ENCODE measurements around the gene TOMM70.

The TOMM70 gene

GRCh38 chr3:100402891-100403290, 2.0 kb upstream of the TOMM70 start:
- DNase-seq (ENCODE audit: insufficient read length, low spot score) (no peak), FAIRE-seq (no peak)
- TF ChIP-seq CTCF (IDR thresholded peaks at IDR 0.05; ENCODE audit: insufficient read depth, missing control alignments): no peak

GRCh38 chr3:100402256-100402655, 1.4 kb upstream of the TOMM70 start:
- TF ChIP-seq CTCF (IDR thresholded peaks at IDR 0.05; ENCODE audit: insufficient read depth, missing control alignments): no peak
- no peak for FAIRE-seq
- no peak for DNase-seq (ENCODE audit: insufficient read length, low spot score)

DNA sequence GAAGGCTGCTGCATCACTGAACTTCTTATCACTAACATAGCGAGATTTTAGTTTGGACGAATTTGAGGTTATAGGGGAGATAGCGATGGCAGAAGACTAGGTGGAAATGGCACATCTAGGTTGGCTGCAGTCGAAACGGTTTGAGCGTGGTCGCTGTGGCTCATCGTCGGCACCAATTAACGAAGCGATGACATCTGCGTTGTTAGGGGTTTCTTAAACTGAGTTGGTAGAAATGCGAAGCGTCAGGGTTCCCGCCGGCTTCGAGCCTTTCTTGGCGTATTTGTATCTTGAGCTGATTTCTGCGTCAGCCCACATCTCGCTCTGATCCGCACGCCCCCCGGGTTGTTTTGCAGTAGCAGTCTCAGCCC, 769 bp upstream of the TOMM70 start:
- no peak for FAIRE-seq
- DNase-seq (ENCODE audit: insufficient read length, low spot score): no peak
- no peak for TF ChIP-seq CTCF (IDR thresholded peaks at IDR 0.05; ENCODE audit: insufficient read depth, missing control alignments)

DNA sequence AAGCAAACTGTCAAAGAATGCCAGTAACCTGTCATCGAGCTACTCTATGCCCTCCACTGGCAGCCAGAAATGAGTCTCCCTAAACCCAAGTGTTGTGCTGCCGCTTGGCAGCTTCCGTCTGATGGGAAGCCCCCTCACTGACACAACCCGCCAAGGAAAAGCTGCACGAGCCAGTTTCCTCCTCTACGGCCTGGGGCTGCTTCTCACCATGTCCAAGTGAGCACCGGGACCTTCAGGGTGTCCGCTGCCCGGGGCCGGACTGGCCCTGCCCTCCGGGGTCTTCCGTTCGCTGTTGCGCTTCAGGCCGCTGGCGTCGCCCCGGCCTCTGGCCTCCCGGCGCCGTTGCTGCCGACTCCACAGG, 490 bp downstream of the TOMM70 start:
- FAIRE-seq: no peak
- no peak for DNase-seq (ENCODE audit: insufficient read length, low spot score)
- no peak for TF ChIP-seq CTCF (IDR thresholded peaks at IDR 0.05; ENCODE audit: insufficient read depth, missing control alignments)

DNA sequence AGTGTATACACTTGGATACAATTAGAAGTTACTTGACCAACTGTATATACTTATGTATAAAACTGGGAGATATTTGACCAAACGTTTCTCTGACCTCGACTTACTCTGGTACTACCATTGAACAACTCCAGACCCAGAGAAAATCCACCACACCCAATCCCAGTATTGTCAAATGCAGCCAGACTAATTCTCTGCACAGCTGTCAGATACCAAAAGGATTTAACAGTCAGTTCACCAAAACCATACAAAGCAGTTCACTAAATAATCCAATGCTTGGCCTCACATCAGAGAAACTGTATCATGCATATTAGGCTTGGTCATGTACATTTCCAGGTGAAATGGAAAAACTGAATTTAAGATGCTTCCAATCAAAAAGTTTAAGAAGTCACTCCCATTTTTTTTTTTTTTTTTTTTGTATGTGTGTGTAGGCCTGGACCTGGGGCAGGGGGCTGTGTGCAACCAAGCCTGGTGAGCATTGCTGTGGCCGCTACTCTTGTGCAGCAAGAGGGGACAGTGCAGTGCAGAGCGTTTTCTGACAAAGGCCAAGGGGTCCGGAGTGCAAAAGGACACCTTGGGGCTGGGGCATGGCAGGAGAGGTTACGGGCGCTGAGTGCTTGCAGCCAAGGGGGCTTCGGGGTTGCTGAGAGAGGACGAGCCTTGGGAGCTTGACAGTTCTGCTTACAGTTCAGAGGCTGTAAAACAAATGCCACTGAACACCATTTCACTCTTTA, 1.4 kb downstream of the TOMM70 start:
- no peak for TF ChIP-seq CTCF (IDR thresholded peaks at IDR 0.05; ENCODE audit: insufficient read depth, missing control alignments)
- FAIRE-seq (no peak), DNase-seq (ENCODE audit: insufficient read length, low spot score) (no peak)

DNA sequence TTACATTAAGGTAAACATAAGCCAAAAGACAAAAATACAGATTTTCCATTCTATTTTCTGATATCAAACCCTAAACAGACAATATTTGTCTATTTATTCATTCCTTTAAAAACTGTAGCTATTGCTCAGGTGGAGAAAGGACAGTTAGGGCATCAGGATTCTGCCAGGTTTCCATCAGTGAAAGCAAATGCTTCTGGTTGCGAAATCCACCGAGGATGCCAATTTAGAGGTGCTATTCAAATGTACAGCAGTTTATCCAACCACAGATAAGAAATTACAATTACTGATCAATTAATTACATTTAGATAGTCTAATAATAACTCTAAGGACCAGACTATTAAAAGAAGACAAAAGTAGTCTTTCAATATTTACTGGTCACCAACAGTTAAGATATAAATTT, 3.9 kb downstream of the TOMM70 start:
- FAIRE-seq: no peak
- no peak for TF ChIP-seq CTCF (IDR thresholded peaks at IDR 0.05; ENCODE audit: insufficient read depth, missing control alignments)

DNA sequence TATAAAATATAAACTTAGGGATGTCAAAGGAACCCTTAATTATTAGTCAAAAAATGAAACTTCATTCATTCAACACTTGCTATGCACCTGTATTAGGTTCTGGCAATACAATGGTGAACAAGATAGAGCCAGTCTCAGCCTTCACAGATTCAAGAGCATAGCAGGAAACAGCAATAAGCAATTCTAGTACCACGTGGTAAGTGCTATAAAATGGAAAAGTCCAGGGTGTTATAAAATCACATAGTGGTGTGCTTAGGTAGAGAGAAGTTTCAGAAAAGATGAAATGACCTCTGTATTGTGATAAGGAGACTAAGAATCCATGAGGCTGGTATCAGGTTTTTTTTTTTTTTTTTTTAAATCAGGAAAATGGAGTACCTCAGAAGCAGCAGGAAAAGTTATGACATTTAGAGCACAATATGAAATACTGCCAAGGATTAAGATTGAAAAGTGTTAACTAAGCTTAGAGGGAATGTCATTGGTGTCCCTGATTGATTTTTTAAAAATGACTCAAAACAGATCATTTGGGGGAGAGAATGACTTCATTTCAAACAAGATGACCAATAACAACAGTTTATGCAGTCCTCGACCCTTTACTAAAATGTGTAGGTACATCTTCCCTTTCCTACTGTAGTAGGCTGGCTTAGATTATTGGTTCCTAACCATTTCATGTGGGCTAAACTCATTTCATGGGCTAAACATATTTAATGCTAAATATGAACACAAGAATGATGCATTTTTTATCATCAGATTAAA, 5.0 kb downstream of the TOMM70 start:
- no peak for FAIRE-seq
- no peak for TF ChIP-seq CTCF (IDR thresholded peaks at IDR 0.05; ENCODE audit: insufficient read depth, missing control alignments)

More for the DNA sequence above, 3.9 kb downstream of the TOMM70 start:
- DNase-seq (ENCODE audit: insufficient read length, low spot score): no peak

More for the DNA sequence above, 5.0 kb downstream of the TOMM70 start:
- DNase-seq (ENCODE audit: insufficient read length, low spot score): no peak
